GM23248 (cell line): ENCODE results near the gene DAAM1.

ENCODE experiments used
- EZH2 ChIP-seq: fragments of 200-600 bp; sonication (generic); IDR thresholded peaks from 2 replicates; pipeline ENCODE4 v1.6.1; 2018; ENCODE audit warnings: antibody characterized with exemption, mild to moderate bottlenecking; ENCODE audit not compliant: insufficient read depth, poor library complexity, severe bottlenecking
- EZH2phosphoT487 ChIP-seq: fragments of 200-600 bp; sonication (generic); IDR thresholded peaks from 2 replicates; pipeline ENCODE4 v1.6.1; 2018; ENCODE audit warnings: antibody characterized with exemption, moderate library complexity, mild to moderate bottlenecking, low read depth; ENCODE audit not compliant: insufficient read depth

DNA sequence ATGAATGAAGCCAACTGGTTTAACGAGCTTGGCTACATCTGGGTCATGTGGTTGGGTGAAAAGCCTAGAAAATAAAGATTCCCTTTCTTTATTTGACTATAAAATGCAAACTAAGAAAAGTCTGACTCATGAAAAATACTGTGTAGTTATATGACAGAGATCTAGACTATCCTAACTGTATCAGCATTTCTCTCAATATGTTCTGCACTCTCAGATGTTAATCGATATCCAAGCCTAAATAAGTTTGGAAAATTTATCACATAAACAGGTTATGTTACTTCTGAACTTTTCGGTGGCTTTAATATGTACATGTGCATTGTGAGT, 133.1 kb downstream of the DAAM1 start:
- no peak for TF ChIP-seq EZH2
- TF ChIP-seq EZH2phosphoT487 = no peak
